PC-3 (cell line): Measurements from ENCODE around the gene CDAN1. TPM values are rescaled to one million over a fixed set of nuclear protein-coding genes. Genes with fewer than 3 reads are reported as not detected.

ENCODE experiments used
- ATAC-seq: fragments of 200-7000 bp; cut with Tn5 transposase; 2 replicates; pipeline ENCODE4 v1.9.1; 2020; ENCODE audit warnings: mild to moderate bottlenecking, moderate library complexity
- BruUV-seq: library from RNA; stranded (reverse); fragments of 400-500 nt; replicated peaks from 2 replicates; lab custom pipeline; 2021; lab: Mats Ljungman, UMichigan
- CTCF ChIA-PET: fragments of 300-600 bp; sonication (Branson Sonifier 250); formaldehyde crosslinking; loops from one replicate; lab custom pipeline; 2022; ENCODE audit warnings: antibody characterized with exemption; lab: Charles Lee
- POLR2A ChIA-PET: fragments of 300-600 bp; sonication (Branson Sonifier 250); formaldehyde crosslinking; loops from one replicate; lab custom pipeline; 2022; ENCODE audit warnings: antibody characterized with exemption; ENCODE audit not compliant: unreplicated experiment; lab: Charles Lee
- DNase-seq: peaks from one replicate; pipeline ENCODE4 v3.0.0-alpha.2; 2015
- H2AFZ ChIP-seq: fragments of 300-600 bp; sonication (generic); 2 replicates; pipeline ENCODE4 v1.6.0; 2016; ENCODE audit warnings: antibody characterized with exemption, low read length
- H3F3A ChIP-seq: fragments of 300-600 bp; sonication (generic); one replicate; pipeline ENCODE4 v1.6.0; 2017; ENCODE audit warnings: antibody characterized with exemption, low read length, control low read depth, mild to moderate bottlenecking; ENCODE audit not compliant: unreplicated experiment
- H3K27ac ChIP-seq: fragments of 300-600 bp; sonication (generic); 2 replicates; pipeline ENCODE4 v1.5.1; 2016; ENCODE audit warnings: mild to moderate bottlenecking, low read length
- H3K27me3 ChIP-seq: fragments of 300-600 bp; sonication (generic); 2 replicates; pipeline ENCODE4 v1.6.1; 2016; ENCODE audit warnings: low read length, mixed read lengths
- H3K36me3 ChIP-seq: fragments of 300-600 bp; sonication (generic); 2 replicates; pipeline ENCODE4 v1.6.1; 2016; ENCODE audit warnings: low read depth, mixed run types, low read length, mixed read lengths
- H3K4me1 ChIP-seq: fragments of 300-600 bp; sonication (generic); 2 replicates; pipeline ENCODE4 v1.5.1; 2016; ENCODE audit warnings: low read length; ENCODE audit not compliant: insufficient read depth
- H3K4me2 ChIP-seq: fragments of 300-600 bp; sonication (generic); 2 replicates; pipeline ENCODE4 v1.6.0; 2016; ENCODE audit warnings: low read length
- H3K4me3 ChIP-seq: fragments of 300-600 bp; sonication (generic); 2 replicates; pipeline ENCODE4 v1.5.1; 2016; ENCODE audit warnings: mild to moderate bottlenecking, low read length, mixed read lengths
- H3K79me2 ChIP-seq: fragments of 300-600 bp; sonication (generic); 2 replicates; pipeline ENCODE4 v1.6.1; 2017; ENCODE audit warnings: low read length, mixed read lengths
- H3K9ac ChIP-seq: fragments of 300-600 bp; sonication (generic); 2 replicates; pipeline ENCODE4 v1.6.0; 2016; ENCODE audit warnings: mild to moderate bottlenecking, low read length
- H3K9me2 ChIP-seq: fragments of 300-600 bp; sonication (generic); replicated peaks from 2 replicates; pipeline ENCODE4 v1.6.1; 2016; ENCODE audit warnings: mixed run types, low read length, mixed read lengths
- H3K9me3 ChIP-seq: fragments of 300-600 bp; sonication (generic); 2 replicates; pipeline ENCODE4 v1.6.1; 2016; ENCODE audit warnings: low read length, mixed read lengths
- H4K20me1 ChIP-seq: fragments of 300-600 bp; sonication (generic); 2 replicates; pipeline ENCODE4 v1.6.1; 2016; ENCODE audit warnings: low read length, mixed read lengths
- CTCF ChIP-seq: fragments of 300-600 bp; sonication (generic); conservative IDR thresholded peaks from 2 replicates; pipeline ENCODE4 v1.5.1; 2017; ENCODE audit warnings: antibody characterized with exemption, low read depth, mild to moderate bottlenecking, low read length
- EZH2 ChIP-seq: fragments of 300-600 bp; sonication (generic); IDR thresholded peaks from one replicate; pipeline ENCODE4 v1.6.1; 2017; ENCODE audit warnings: antibody characterized with exemption, mild to moderate bottlenecking, low read length; ENCODE audit not compliant: unreplicated experiment
- EZH2phosphoT487 ChIP-seq: fragments of 300-600 bp; sonication (generic); IDR thresholded peaks from 2 replicates; pipeline ENCODE4 v1.6.1; 2018; ENCODE audit warnings: mild to moderate bottlenecking, antibody characterized with exemption, low read length, borderline replicate concordance
- intact Hi-C: fragments of 100-400 bp; cut with micrococcal nuclease; formaldehyde crosslinking; loops from 2 replicates; pipeline ENCODE4 v1.9.0; 2023
- total RNA-seq: library from RNA; depleted of rRNA; stranded (reverse); fragments of >200 nt; gene quantifications from 2 replicates; pipeline ENCODE4 v1.2.3, GENCODE V29; 2014

CDAN1 gene
- total RNA-seq, 1 experiment from 2014 or later: 38.6 TPM

DNA sequence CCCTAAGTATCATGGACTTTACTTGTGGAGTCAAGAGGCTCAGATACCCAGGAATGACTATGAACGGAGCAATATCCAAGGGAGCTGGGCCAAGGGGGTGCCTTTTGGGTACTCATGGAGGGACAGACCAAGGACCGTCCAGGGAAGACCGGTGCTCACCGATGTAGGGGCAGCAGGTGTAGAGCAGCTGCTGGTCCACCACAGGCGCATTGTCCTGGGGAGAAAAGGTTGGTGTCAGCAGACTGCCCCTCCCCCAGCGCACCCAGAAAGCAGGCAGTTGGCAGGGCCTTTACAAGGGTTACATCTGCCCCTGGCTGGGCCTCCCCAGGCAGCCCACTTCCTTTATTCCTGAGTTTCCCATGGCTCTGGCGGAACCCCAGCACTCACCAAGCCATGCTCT lies 7.5 kb downstream of the CDAN1 start:
- CTCF ChIA-PET: no interaction called here
- H3K27me3 ChIP-seq: no peaks in the 10 kb centered on the region
- H3K9ac ChIP-seq: no peak overlapping the region
- no TSS peak for BruUV-seq
- POLR2A ChIA-PET: no interaction called here
- no peaks in the 10 kb centered on the region for H3K9me2 ChIP-seq
- no peak overlapping the region for H3K27ac ChIP-seq
- H3F3A ChIP-seq: no peaks in the 10 kb centered on the region
- no peak overlapping the region for H3K4me2 ChIP-seq
- H3K79me2 ChIP-seq: no peaks in the 10 kb centered on the region
- no peak overlapping the region for H3K4me3 ChIP-seq
- H3K4me1 ChIP-seq: no peaks in the 10 kb centered on the region
- DNase-seq (no peak), ATAC-seq (no peak)
- H3K9me3 ChIP-seq: no peaks in the 10 kb centered on the region
- H2AFZ ChIP-seq: no peak overlapping the region
- TF ChIP-seq EZH2phosphoT487 (no peak), CTCF (no peak), EZH2 (no peak)
- peaks cover 70% of the 10 kb centered on the region for H3K36me3 ChIP-seq
- intact Hi-C loops: no loop called here
- no peaks in the 10 kb centered on the region for H4K20me1 ChIP-seq

- no peaks in the 10 kb centered on the region for H3K9me2 ChIP-seq
- no peak overlapping the region for H3K27ac ChIP-seq
- BruUV-seq: no TSS peak
- H3K79me2 ChIP-seq: no peaks in the 10 kb centered on the region
- TF ChIP-seq EZH2phosphoT487 (no peak), CTCF (no peak), EZH2 (no peak)
- no peak overlapping the region for H3K4me3 ChIP-seq
- H3K9me3 ChIP-seq: no peaks in the 10 kb centered on the region
- intact Hi-C loops: no loop called here
- no peak overlapping the region for H3K9ac ChIP-seq
- H3K4me1 ChIP-seq: no peaks in the 10 kb centered on the region
- no peaks in the 10 kb centered on the region for H3K27me3 ChIP-seq
- no peak overlapping the region for H3K4me2 ChIP-seq
- no peaks in the 10 kb centered on the region for H4K20me1 ChIP-seq
- no peak for DNase-seq
- peaks cover 72% of the 10 kb centered on the region for H3K36me3 ChIP-seq
- ChIA-PET POLR2A (no interaction called here), CTCF (no interaction called here)
- ATAC-seq: no peak
- H2AFZ ChIP-seq: no peak overlapping the region
- H3F3A ChIP-seq: no peaks in the 10 kb centered on the region
These were observed 8.0 kb downstream of the CDAN1 start for GRCh38 chr15:42728972-42729371.

DNA sequence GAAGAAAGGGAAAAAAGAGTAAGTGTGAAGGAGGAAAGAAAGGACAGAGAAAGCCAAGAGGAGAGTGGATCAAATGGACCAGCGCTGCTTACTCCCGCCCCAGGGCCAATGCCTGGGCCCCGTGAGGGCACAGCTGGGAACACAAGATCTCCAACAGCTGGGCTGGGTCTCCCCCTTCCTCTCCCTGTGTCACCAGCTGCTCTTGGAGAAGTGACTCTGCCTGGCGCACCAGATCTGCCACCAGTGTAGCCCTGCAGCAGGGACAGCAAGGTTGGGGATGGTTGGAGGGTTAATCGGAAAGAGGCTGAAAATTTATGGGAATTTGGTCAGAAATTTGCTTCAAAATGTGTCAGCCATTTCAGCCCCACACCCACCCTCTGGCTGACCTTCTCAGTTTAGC lies 8.4 kb downstream of the CDAN1 start:
- ChIA-PET POLR2A (no interaction called here), CTCF (no interaction called here)
- Histone ChIP-seq H3K4me1 (no peaks in the 10 kb centered on the region), H3K27ac (no peak overlapping the region), H3K9ac (no peak overlapping the region), H4K20me1 (no peaks in the 10 kb centered on the region), H2AFZ (no peak overlapping the region), H3K4me2 (no peak overlapping the region), H3K9me3 (no peaks in the 10 kb centered on the region), H3K9me2 (no peaks in the 10 kb centered on the region), H3K4me3 (no peak overlapping the region), H3K36me3 (peaks cover 70% of the 10 kb centered on the region), H3K27me3 (no peaks in the 10 kb centered on the region), H3K79me2 (no peaks in the 10 kb centered on the region), H3F3A (no peaks in the 10 kb centered on the region)
- no TSS peak for BruUV-seq
- intact Hi-C loops: no loop called here
- no peak for DNase-seq
- TF ChIP-seq EZH2phosphoT487 (no peak), EZH2 (no peak), CTCF (no peak)
- no peak for ATAC-seq
